GM12878 (cell line): ENCODE results near the gene MYO6. TPM values are rescaled to one million over a fixed set of nuclear protein-coding genes. Genes with fewer than 3 reads are reported as not detected.

Source experiments
- ATAC-seq: fragments of 200-7000 bp; cut with Tn5 transposase; 3 replicates; pipeline ENCODE4 v1.9.1; 2020; ENCODE audit warnings: mild to moderate bottlenecking, moderate library complexity
- BruUV-seq: library from RNA; stranded (reverse); fragments of 400-500 nt; replicated peaks from 2 replicates; lab custom pipeline; 2021; lab: Mats Ljungman, UMichigan
- CTCF ChIA-PET: fragments of 300-600 bp; sonication (Branson Sonifier 250); formaldehyde crosslinking; extraction: SDS; loops from one replicate; lab custom pipeline; 2021; ENCODE audit warnings: inconsistent platforms; lab: Yijun Ruan, JAX
- POLR2A ChIA-PET: fragments of 350-600 bp; formaldehyde crosslinking; extraction: SDS; loops from one replicate; lab custom pipeline; 2021; ENCODE audit warnings: inconsistent platforms; lab: Charles Lee
- RAD21 ChIA-PET: fragments of 300-600 bp; sonication (Branson Sonifier 250); formaldehyde crosslinking; loops from one replicate; lab custom pipeline; 2023; ENCODE audit warnings: antibody characterized with exemption; ENCODE audit not compliant: unreplicated experiment; lab: Charles Lee
- SMC1A ChIA-PET: fragments of 300-600 bp; sonication (Branson Sonifier 250); formaldehyde crosslinking; loops from one replicate; lab custom pipeline; 2023; ENCODE audit not compliant: unreplicated experiment, uncharacterized antibody; lab: Charles Lee
- DNase-seq: peaks from one replicate; pipeline ENCODE4 v3.0.0-alpha.2; 2011; ENCODE audit warnings: low read depth, low spot score
- FAIRE-seq: peaks from 3 replicates; lab custom pipeline; 2011; peaks lifted over from hg19 to GRCh38; lab: Jason Lieb, UNC
- H2AFZ ChIP-seq: 2 replicates; pipeline ENCODE4 v1.6.0; 2011; ENCODE audit warnings: low read depth, low read length, control low read depth; ENCODE audit not compliant: control insufficient read depth
- H3K27ac ChIP-seq: 2 replicates; pipeline ENCODE4 v1.5.1; 2011; ENCODE audit warnings: control low read depth; ENCODE audit not compliant: control insufficient read depth, insufficient read depth
- H3K27me3 ChIP-seq, 2 experiments: replicated peaks in 1 of 2; 2 replicates each; pipeline versions ENCODE4 v1.6.0 to v1.6.1; 2011; ENCODE audit warnings: low read length in 1 of 2; ENCODE audit not compliant: control insufficient read depth in 2 of 2, insufficient read depth in 2 of 2
- H3K36me3 ChIP-seq, 2 experiments: 2 replicates each; pipeline ENCODE4 v1.5.1; 2011; ENCODE audit warnings: low read length in 1 of 2; ENCODE audit not compliant: control insufficient read depth in 2 of 2, insufficient read depth in 2 of 2
- H3K4me1 ChIP-seq: 2 replicates; pipeline ENCODE4 v1.6.1; 2011; ENCODE audit warnings: mild to moderate bottlenecking, low read length, moderate library complexity, mixed read lengths; ENCODE audit not compliant: control insufficient read depth, insufficient read depth
- H3K4me2 ChIP-seq: 2 replicates; pipeline ENCODE4 v1.6.0; 2011; ENCODE audit warnings: control low read depth; ENCODE audit not compliant: control insufficient read depth, insufficient read depth
- H3K4me3 ChIP-seq: fragments of 200-600 bp; sonication (generic); 2 replicates; pipeline ENCODE4 v1.5.1; 2016
- H3K79me2 ChIP-seq: 2 replicates; pipeline ENCODE4 v1.6.0; 2011; ENCODE audit warnings: low read length; ENCODE audit not compliant: control insufficient read depth, insufficient read depth
- H3K9ac ChIP-seq: 2 replicates; pipeline ENCODE4 v1.8.0; 2011; ENCODE audit warnings: low read length, control low read depth, mixed read lengths; ENCODE audit not compliant: control insufficient read depth, insufficient read depth
- H3K9me3 ChIP-seq: replicated peaks from 3 replicates; pipeline ENCODE4 v1.5.1; 2011; ENCODE audit warnings: mild to moderate bottlenecking, low read length; ENCODE audit not compliant: control insufficient read depth, insufficient read depth
- H4K20me1 ChIP-seq: 2 replicates; pipeline ENCODE4 v1.6.0; 2011; ENCODE audit not compliant: control insufficient read depth, insufficient read depth
- BCL11A ChIP-seq: IDR thresholded peaks from 2 replicates; pipeline ENCODE4 v1.6.1; 2011; ENCODE audit warnings: low read depth, low read length
- CREB1 ChIP-seq: IDR thresholded peaks from 2 replicates; pipeline ENCODE4 v1.6.1; 2012; ENCODE audit warnings: low read depth, mild to moderate bottlenecking, inconsistent platforms
- DPF2 ChIP-seq: fragments of 450-650 bp; IDR thresholded peaks from 2 replicates; pipeline ENCODE4 v1.6.1; 2017; ENCODE audit warnings: mild to moderate bottlenecking
- FOXM1 ChIP-seq: IDR thresholded peaks from 2 replicates; pipeline ENCODE4 v1.6.1; 2012; ENCODE audit warnings: low read depth, mild to moderate bottlenecking, inconsistent platforms, low read length, moderate library complexity
- HSF1 ChIP-seq: fragments of 150-350 bp; IDR thresholded peaks from 2 replicates; pipeline ENCODE4 v1.6.1; 2014; ENCODE audit warnings: mild to moderate bottlenecking, low read depth, low read length
- IKZF1 ChIP-seq: fragments of 450-650 bp; conservative IDR thresholded peaks from 2 replicates; pipeline ENCODE4 v1.6.1; 2017; ENCODE audit warnings: antibody characterized with exemption, mild to moderate bottlenecking
- LARP7 ChIP-seq: fragments of 450-650 bp; IDR thresholded peaks from 2 replicates; pipeline ENCODE4 v1.6.1; 2017; ENCODE audit warnings: mild to moderate bottlenecking
- MEF2A ChIP-seq: IDR thresholded peaks from 2 replicates; pipeline ENCODE4 v1.6.1; 2011; ENCODE audit warnings: low read depth, mild to moderate bottlenecking, low read length, moderate library complexity; ENCODE audit not compliant: insufficient read depth
- NRF1 ChIP-seq: conservative IDR thresholded peaks from 2 replicates; pipeline ENCODE4 v1.6.1; 2011; ENCODE audit warnings: mild to moderate bottlenecking, low read depth, low read length, improper control_type of control experiment
- PAX8 ChIP-seq: fragments of 450-650 bp; IDR thresholded peaks from 2 replicates; pipeline ENCODE4 v1.6.1; 2017; ENCODE audit warnings: mild to moderate bottlenecking, moderate library complexity
- RCOR1 ChIP-seq: conservative IDR thresholded peaks from 2 replicates; pipeline ENCODE4 v1.6.1; 2012; ENCODE audit warnings: low read depth, low read length, improper control_type of control experiment
- RFX5 ChIP-seq: IDR thresholded peaks from 2 replicates; pipeline ENCODE4 v1.6.1; 2011; ENCODE audit warnings: low read depth, low read length, improper control_type of control experiment
- SKIL ChIP-seq: fragments of 450-650 bp; IDR thresholded peaks from 2 replicates; pipeline ENCODE4 v1.6.1; 2017; ENCODE audit warnings: mild to moderate bottlenecking, low read depth, inconsistent platforms; ENCODE audit not compliant: poor library complexity, severe bottlenecking
- SMARCA5 ChIP-seq: fragments of 450-650 bp; IDR thresholded peaks from 2 replicates; pipeline ENCODE4 v1.6.1; 2017; ENCODE audit warnings: mild to moderate bottlenecking
- SP1 ChIP-seq: IDR thresholded peaks from one replicate; pipeline ENCODE4 v1.6.1; 2011; ENCODE audit warnings: low read depth, low read length
- SRF ChIP-seq, 2 experiments: IDR thresholded peaks; 2 replicates each; pipeline ENCODE4 v1.6.1; 2011; ENCODE audit warnings: low read depth in 2 of 2, low read length in 2 of 2, mild to moderate bottlenecking in 1 of 2, moderate library complexity in 1 of 2
- USF1 ChIP-seq: IDR thresholded peaks from 2 replicates; pipeline ENCODE4 v1.6.1; 2011; ENCODE audit warnings: borderline replicate concordance, low read depth, mild to moderate bottlenecking, moderate library complexity, mixed read lengths, low read length; ENCODE audit not compliant: insufficient read depth; ENCODE audit errors: extremely low read length
- ZZZ3 ChIP-seq: IDR thresholded peaks from 2 replicates; pipeline ENCODE4 v1.6.1; 2011; ENCODE audit warnings: low read depth; ENCODE audit not compliant: control insufficient read depth, insufficient read length
- WGBS: methylation state at CpG from one replicate; pipeline ENCODE4 v1.1.6; 2016; ENCODE audit warnings: low lambda C conversion rate; ENCODE audit not compliant: insufficient replicate concordance, insufficient coverage; ENCODE audit errors: missing lambda C conversion rate; 5-methylcytosine and 5-hydroxymethylcytosine counted together
- in situ Hi-C: fragments of 300-500 bp; cut with MboI; formaldehyde crosslinking; loops from 9 replicates; pipeline ENCODE4 v1.14.3; 2018; ENCODE audit warnings: mixed read lengths
- intact Hi-C: fragments of 100-400 bp; cut with micrococcal nuclease; formaldehyde crosslinking; loops from one replicate; pipeline ENCODE4 v1.14.2; 2022; ENCODE audit not compliant: unreplicated experiment
- polyA plus RNA-seq, 11 experiments: library from polyadenylated mRNA; depleted of rRNA in 4 of 11; unstranded in 6 of 11; stranded (reverse) in 5 of 11; fragments of >200 nt; fragmentation: Nextera tagmentation in 4 of 11; fragmentation: Illumina TruSeq in 1 of 11; extraction: Ambion mirVana in 4 of 11; extraction: Trizol in 1 of 11; gene quantifications; 1 replicate in 1 of 11; 2 replicates in 10 of 11; pipeline versions ENCODE4 v1.2.1 to v1.2.3, GENCODE V29; 2011 to 2016; ENCODE audit warnings: inconsistent platforms in 2 of 11, missing spikeins in 2 of 11, low read depth in 1 of 11
- total RNA-seq, 4 experiments: library from RNA; depleted of rRNA in 3 of 4; stranded (reverse); fragments of >200 nt in 3 of 4; fragmentation: Illumina TruSeq in 1 of 4; extraction: Trizol in 1 of 4; gene quantifications; 2 replicates each; pipeline versions ENCODE4 v1.2.1 to v1.2.3, GENCODE V29; 2013 to 2021

MYO6 gene
- total and polyA plus RNA-seq, 10 of the 15 experiments (the other 5 are each of a cell fraction or from before 2014, with no cell fraction given) = 7.9 to 30.4 (median 16.8) TPM

- no peak for TF ChIP-seq SRF (IDR thresholded peaks at IDR 0.05; ENCODE audit: low read depth in 2 of 2, low read length in 2 of 2)
Observed at GRCh38 chr6:75849329-75850025, 100.4 kb downstream of the MYO6 start (continued).

GRCh38 chr6:75850026-75850833 lies 101.2 kb downstream of the MYO6 start:
- FAIRE-seq = no peak
- no peak overlapping the region for H3K9ac ChIP-seq

More at GRCh38 chr6:75850026-75850833, 101.2 kb downstream of the MYO6 start:
- 56% methylated on average over 7 of the region's 7 CpGs for WGBS
- DNase-seq = no peak
- no peaks in the 10 kb centered on the region for H3K4me1 ChIP-seq
- RAD21 ChIA-PET = no interaction called here
- no peak overlapping the region for H3K4me2 ChIP-seq
- TF ChIP-seq CREB1 = no peak
- TF ChIP-seq SP1 = no peak
- no peak for TF ChIP-seq DPF2
- no peak for TF ChIP-seq SMARCA5
- TF ChIP-seq HSF1 = no peak
- TF ChIP-seq MEF2A = no peak
- TF ChIP-seq IKZF1 = no peak
- no peak for TF ChIP-seq BCL11A
- no peak for TF ChIP-seq RFX5
- TF ChIP-seq USF1 = no peak
- TF ChIP-seq FOXM1 = no peak
- no peak for TF ChIP-seq RCOR1
- no peak for TF ChIP-seq LARP7
- no peak for TF ChIP-seq SKIL
- TF ChIP-seq ZZZ3 = no peak
- TF ChIP-seq NRF1 = no peak
- TF ChIP-seq PAX8 = no peak
- TF ChIP-seq, all 136 proteins: peak for 0
- ChIA-PET CTCF (no interaction called here), POLR2A (no interaction called here), SMC1A (no interaction called here)
- ATAC-seq = no peak
- no peaks in the 10 kb centered on the region for H3K9me3 ChIP-seq
- no peaks in the 10 kb centered on the region for H3K36me3 ChIP-seq
- no peak overlapping the region for H3K27ac ChIP-seq
- no peaks in the 10 kb centered on the region for H4K20me1 ChIP-seq
- no TSS peak for BruUV-seq
- in situ Hi-C loops = no loop called here
- H3K4me3 ChIP-seq = no peak overlapping the region
- intact Hi-C loops = no loop called here
- H2AFZ ChIP-seq = no peak overlapping the region
- no peaks in the 10 kb centered on the region for H3K79me2 ChIP-seq
- no peaks in the 10 kb centered on the region for H3K27me3 ChIP-seq
